ENCODE measurements around the gene MAPK13.
A peak's percentile ranks its signal among the peaks of the same experiment; 100 is the strongest.
"Not testable (repeated sequence)": the region's sequence is repeated elsewhere in the genome, so short reads cannot be mapped to it uniquely, and the experiment has no call there.

Gene MAPK13

GRCh38 chr6:36124346-36124745, 6.0 kb upstream of the MAPK13 start:
- not testable (repeated sequence) for H3K4me2 ChIP-seq (ENCODE audit: low read length); H2BK5ac ChIP-seq (ENCODE audit: low read length); H3K9ac ChIP-seq (ENCODE audit: low read length); H3K23ac ChIP-seq (ENCODE audit: low read length); H3K4me1 ChIP-seq (ENCODE audit: control insufficient read depth, low read depth, low read length); H3K27ac ChIP-seq (ENCODE audit: low read depth, low read length); H3K27me3 ChIP-seq (ENCODE audit: insufficient read depth, low read length, poor library complexity); DNase-seq; H3K4me3 ChIP-seq (ENCODE audit: low read length); H3K36me3 ChIP-seq (ENCODE audit: control insufficient read depth, insufficient read depth, low read length); H3K18ac ChIP-seq (ENCODE audit: low read length); H2BK15ac ChIP-seq (replicated peaks; ENCODE audit: low read depth); H3K4ac ChIP-seq (ENCODE audit: low read depth, low read length); H3K56ac ChIP-seq (ENCODE audit: low read length); H4K5ac ChIP-seq (ENCODE audit: low read length); H3K79me2 ChIP-seq (ENCODE audit: control insufficient read depth, insufficient read depth, low read length); H3K79me1 ChIP-seq (ENCODE audit: low read length); H4K8ac ChIP-seq (ENCODE audit: low read depth, low read length); H2AK5ac ChIP-seq (ENCODE audit: low read length); H2BK120ac ChIP-seq (ENCODE audit: low read depth, low read length)
- WGBS (ENCODE audit: extremely low coverage, insufficient coverage, low lambda C conversion rate) = no CpG with 5 or more reads among the region's 8 CpGs

- Histone ChIP-seq H3K4me1 (ENCODE audit: control insufficient read depth, low read depth, low read length) (peaks cover 4% of the 10 kb centered on the region), H2AK5ac (ENCODE audit: low read length) (no peak overlapping the region), H4K8ac (ENCODE audit: low read depth, low read length) (no peak overlapping the region), H2BK5ac (ENCODE audit: low read length) (no peak overlapping the region), H3K4me3 (ENCODE audit: low read length) (no peak overlapping the region), H2BK120ac (ENCODE audit: low read depth, low read length) (no peak overlapping the region), H3K4me2 (ENCODE audit: low read length) (no peak overlapping the region), H4K5ac (ENCODE audit: low read length) (no peak overlapping the region), H3K79me2 (ENCODE audit: control insufficient read depth, insufficient read depth, low read length) (no peaks in the 10 kb centered on the region), H2BK15ac (replicated peaks; ENCODE audit: low read depth) (no peak overlapping the region), H3K36me3 (ENCODE audit: control insufficient read depth, insufficient read depth, low read length) (no peaks in the 10 kb centered on the region), H3K27me3 (ENCODE audit: insufficient read depth, low read length, poor library complexity) (no peaks in the 10 kb centered on the region), H3K23ac (ENCODE audit: low read length) (no peak overlapping the region), H3K79me1 (ENCODE audit: low read length) (no peaks in the 10 kb centered on the region), H3K18ac (ENCODE audit: low read length) (no peak overlapping the region), H3K27ac (ENCODE audit: low read depth, low read length) (no peak overlapping the region), H3K9ac (ENCODE audit: low read length) (no peak overlapping the region), H3K56ac (ENCODE audit: low read length) (no peak overlapping the region), H3K4ac (ENCODE audit: low read depth, low read length) (no peak overlapping the region)
- WGBS (ENCODE audit: extremely low coverage, insufficient coverage, low lambda C conversion rate) = no CpG with 5 or more reads among the region's 3 CpGs
- DNase-seq = no peak
These were observed 5.4 kb upstream of the MAPK13 start for GRCh38 chr6:36124881-36125280.

- no CpG with 5 or more reads among the region's 8 CpGs for WGBS (ENCODE audit: extremely low coverage, insufficient coverage, low lambda C conversion rate)
- H3K4me2 ChIP-seq (ENCODE audit: low read length) = no peak overlapping the region
- H4K8ac ChIP-seq (ENCODE audit: low read depth, low read length) = no peak overlapping the region
- H2BK120ac ChIP-seq (ENCODE audit: low read depth, low read length) = no peak overlapping the region
- no peaks in the 10 kb centered on the region for H3K79me1 ChIP-seq (ENCODE audit: low read length)
- no peaks in the 10 kb centered on the region for H3K27me3 ChIP-seq (ENCODE audit: insufficient read depth, low read length, poor library complexity)
- H2BK5ac ChIP-seq (ENCODE audit: low read length) = no peak overlapping the region
- no peak overlapping the region for H3K56ac ChIP-seq (ENCODE audit: low read length)
- no peak overlapping the region for H3K9ac ChIP-seq (ENCODE audit: low read length)
- H3K79me2 ChIP-seq (ENCODE audit: control insufficient read depth, insufficient read depth, low read length) = no peaks in the 10 kb centered on the region
- H2AK5ac ChIP-seq (ENCODE audit: low read length) = no peak overlapping the region
- no peak overlapping the region for H3K27ac ChIP-seq (ENCODE audit: low read depth, low read length)
- DNase-seq = no peak
- no peak overlapping the region for H2BK15ac ChIP-seq (replicated peaks; ENCODE audit: low read depth)
- H3K23ac ChIP-seq (ENCODE audit: low read length) = no peak overlapping the region
- H4K5ac ChIP-seq (ENCODE audit: low read length) = no peak overlapping the region
- H3K4me1 ChIP-seq (ENCODE audit: control insufficient read depth, low read depth, low read length) = peaks cover 4% of the 10 kb centered on the region
- no peak overlapping the region for H3K4ac ChIP-seq (ENCODE audit: low read depth, low read length)
- H3K18ac ChIP-seq (ENCODE audit: low read length) = no peak overlapping the region
- H3K36me3 ChIP-seq (ENCODE audit: control insufficient read depth, insufficient read depth, low read length) = no peaks in the 10 kb centered on the region
- H3K4me3 ChIP-seq (ENCODE audit: low read length) = no peak overlapping the region
These were observed 4.7 kb upstream of the MAPK13 start for GRCh38 chr6:36125575-36125974.

- no peak overlapping the region for H2BK120ac ChIP-seq (ENCODE audit: low read depth, low read length)
- H3K56ac ChIP-seq (ENCODE audit: low read length) = no peak overlapping the region
- no peak overlapping the region for H3K9ac ChIP-seq (ENCODE audit: low read length)
- no peaks in the 10 kb centered on the region for H3K79me1 ChIP-seq (ENCODE audit: low read length)
- WGBS (ENCODE audit: extremely low coverage, insufficient coverage, low lambda C conversion rate) = no CpG with 5 or more reads among the region's 2 CpGs
- H3K4me3 ChIP-seq (ENCODE audit: low read length) = no peak overlapping the region
- peaks cover 1% of the 10 kb centered on the region for H3K4me1 ChIP-seq (ENCODE audit: control insufficient read depth, low read depth, low read length)
- no peaks in the 10 kb centered on the region for H3K79me2 ChIP-seq (ENCODE audit: control insufficient read depth, insufficient read depth, low read length)
- H3K27ac ChIP-seq (ENCODE audit: low read depth, low read length) = no peak overlapping the region
- H3K36me3 ChIP-seq (ENCODE audit: control insufficient read depth, insufficient read depth, low read length) = no peaks in the 10 kb centered on the region
- DNase-seq = no peak
- no peak overlapping the region for H4K8ac ChIP-seq (ENCODE audit: low read depth, low read length)
- no peaks in the 10 kb centered on the region for H3K27me3 ChIP-seq (ENCODE audit: insufficient read depth, low read length, poor library complexity)
- no peak overlapping the region for H2AK5ac ChIP-seq (ENCODE audit: low read length)
- no peak overlapping the region for H2BK5ac ChIP-seq (ENCODE audit: low read length)
- H3K23ac ChIP-seq (ENCODE audit: low read length) = no peak overlapping the region
- no peak overlapping the region for H3K18ac ChIP-seq (ENCODE audit: low read length)
- no peak overlapping the region for H3K4me2 ChIP-seq (ENCODE audit: low read length)
- no peak overlapping the region for H2BK15ac ChIP-seq (replicated peaks; ENCODE audit: low read depth)
- no peak overlapping the region for H3K4ac ChIP-seq (ENCODE audit: low read depth, low read length)
- H4K5ac ChIP-seq (ENCODE audit: low read length) = no peak overlapping the region
These were observed 4.2 kb upstream of the MAPK13 start for GRCh38 chr6:36126121-36126520.

DNA sequence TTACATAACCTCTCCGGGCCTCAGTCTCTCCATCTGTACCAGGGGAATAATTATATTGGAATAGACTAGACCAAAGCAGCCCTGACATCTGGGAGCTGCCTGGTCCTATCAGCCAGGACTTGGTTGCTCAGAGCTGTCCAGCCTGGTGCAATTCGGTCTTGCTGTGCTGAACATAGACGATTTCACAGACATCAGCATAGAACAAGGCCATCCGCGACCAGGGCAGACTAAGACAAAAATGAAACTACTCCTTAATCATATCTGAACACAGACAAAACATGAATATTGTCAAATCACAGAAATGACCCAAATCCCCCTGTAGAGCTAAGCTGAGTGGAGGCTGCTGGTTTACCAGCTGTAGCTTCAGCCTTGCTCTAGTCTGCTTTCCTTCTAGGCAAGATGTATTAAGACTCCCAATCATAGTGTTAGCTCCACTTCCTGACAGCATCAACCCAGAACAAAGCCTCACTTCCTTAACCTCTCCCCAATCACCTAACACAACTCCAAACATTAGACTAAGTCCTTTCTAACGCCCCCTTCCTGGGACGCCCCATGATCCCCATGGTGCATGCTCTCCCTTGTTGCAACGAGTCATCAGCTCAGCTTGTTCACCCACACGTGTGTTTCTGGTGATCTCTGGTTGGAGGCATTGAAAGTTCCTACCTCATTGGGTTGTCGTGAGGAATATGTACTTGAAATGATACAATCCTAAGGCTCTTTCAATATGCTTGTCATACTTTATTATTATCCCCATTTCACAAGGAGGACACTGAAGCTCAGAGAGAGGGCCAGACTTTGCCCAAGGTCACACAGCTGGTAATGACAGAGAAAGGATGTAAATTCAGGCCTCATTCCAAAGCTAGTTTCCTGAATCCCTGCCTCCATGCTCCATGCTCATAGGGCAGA, 3.5 kb upstream of the MAPK13 start:
- Histone ChIP-seq H3K27me3 (ENCODE audit: insufficient read depth, low read length, poor library complexity) (no peaks in the 10 kb centered on the region), H3K9ac (ENCODE audit: low read length) (no peak overlapping the region), H3K56ac (ENCODE audit: low read length) (peak overlapping the region; percentile 6), H2BK120ac (ENCODE audit: low read depth, low read length) (no peak overlapping the region), H3K79me2 (ENCODE audit: control insufficient read depth, insufficient read depth, low read length) (no peaks in the 10 kb centered on the region), H3K79me1 (ENCODE audit: low read length) (no peaks in the 10 kb centered on the region), H2AK5ac (ENCODE audit: low read length) (no peak overlapping the region), H3K23ac (ENCODE audit: low read length) (no peak overlapping the region), H3K4ac (ENCODE audit: low read depth, low read length) (no peak overlapping the region), H3K4me2 (ENCODE audit: low read length) (no peak overlapping the region), H2BK15ac (replicated peaks; ENCODE audit: low read depth) (no peak overlapping the region), H3K27ac (ENCODE audit: low read depth, low read length) (no peak overlapping the region), H4K5ac (ENCODE audit: low read length) (no peak overlapping the region), H2BK5ac (ENCODE audit: low read length) (no peak overlapping the region), H3K4me1 (ENCODE audit: control insufficient read depth, low read depth, low read length) (peaks cover 5% of the 10 kb centered on the region), H3K36me3 (ENCODE audit: control insufficient read depth, insufficient read depth, low read length) (no peaks in the 10 kb centered on the region), H3K4me3 (ENCODE audit: low read length) (no peak overlapping the region), H4K8ac (ENCODE audit: low read depth, low read length) (no peak overlapping the region), H3K18ac (ENCODE audit: low read length) (no peak overlapping the region)
- WGBS (ENCODE audit: extremely low coverage, insufficient coverage, low lambda C conversion rate) = no CpG with 5 or more reads among the region's 10 CpGs
- DNase-seq = peak; percentile 18
